GM23248 (cell line): ENCODE data around the gene MPC1.

Experiments
- EZH2 ChIP-seq: fragments of 200-600 bp; sonication (generic); IDR thresholded peaks from 2 replicates; pipeline ENCODE4 v1.6.1; 2018; ENCODE audit warnings: antibody characterized with exemption, mild to moderate bottlenecking; ENCODE audit not compliant: insufficient read depth, poor library complexity, severe bottlenecking
- EZH2phosphoT487 ChIP-seq: fragments of 200-600 bp; sonication (generic); IDR thresholded peaks from 2 replicates; pipeline ENCODE4 v1.6.1; 2018; ENCODE audit warnings: antibody characterized with exemption, moderate library complexity, mild to moderate bottlenecking, low read depth; ENCODE audit not compliant: insufficient read depth

GRCh38 chr6:166395351-166395750 lies 12.6 kb upstream of the MPC1 start:
- TF ChIP-seq EZH2, result no peak
- TF ChIP-seq EZH2phosphoT487, result no peak
